ENCODE measurements around the gene REEP1. TPM values are rescaled to one million over a fixed set of nuclear protein-coding genes. Genes with fewer than 3 reads are reported as not detected.
A peak's percentile ranks its signal among the peaks of the same experiment; 100 is the strongest.

REEP1 gene
- total and polyA plus RNA-seq, 3 donors from 2014 or later: 112 to 342 (median 241) TPM

DNA sequence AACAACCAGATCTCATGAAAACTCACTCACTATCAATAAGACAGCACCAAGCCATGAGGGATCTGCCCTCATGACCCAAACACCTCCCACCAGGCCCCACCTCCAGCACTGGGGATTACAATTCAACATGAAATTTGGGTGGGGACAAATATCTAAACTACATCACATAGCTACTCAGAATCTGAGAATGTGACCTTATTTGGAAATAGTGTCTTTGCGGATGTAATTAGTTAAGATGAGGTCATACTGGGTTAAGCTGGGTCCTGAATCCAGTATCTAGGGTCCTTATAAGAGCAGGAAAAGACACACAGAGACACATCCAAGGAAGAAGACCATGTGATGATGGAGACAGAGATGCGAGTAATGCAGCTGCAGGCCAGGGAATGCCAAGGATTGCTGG lies 27.5 kb upstream of the REEP1 start:
- intact Hi-C loops (cut with DNase I; ENCODE audit: low total_unique reads): loop anchor here (10.0 kb wide), 1 partner anchor 140 kb away; no protein-coding TSS in a partner anchor
- TF ChIP-seq, protein P1, sequence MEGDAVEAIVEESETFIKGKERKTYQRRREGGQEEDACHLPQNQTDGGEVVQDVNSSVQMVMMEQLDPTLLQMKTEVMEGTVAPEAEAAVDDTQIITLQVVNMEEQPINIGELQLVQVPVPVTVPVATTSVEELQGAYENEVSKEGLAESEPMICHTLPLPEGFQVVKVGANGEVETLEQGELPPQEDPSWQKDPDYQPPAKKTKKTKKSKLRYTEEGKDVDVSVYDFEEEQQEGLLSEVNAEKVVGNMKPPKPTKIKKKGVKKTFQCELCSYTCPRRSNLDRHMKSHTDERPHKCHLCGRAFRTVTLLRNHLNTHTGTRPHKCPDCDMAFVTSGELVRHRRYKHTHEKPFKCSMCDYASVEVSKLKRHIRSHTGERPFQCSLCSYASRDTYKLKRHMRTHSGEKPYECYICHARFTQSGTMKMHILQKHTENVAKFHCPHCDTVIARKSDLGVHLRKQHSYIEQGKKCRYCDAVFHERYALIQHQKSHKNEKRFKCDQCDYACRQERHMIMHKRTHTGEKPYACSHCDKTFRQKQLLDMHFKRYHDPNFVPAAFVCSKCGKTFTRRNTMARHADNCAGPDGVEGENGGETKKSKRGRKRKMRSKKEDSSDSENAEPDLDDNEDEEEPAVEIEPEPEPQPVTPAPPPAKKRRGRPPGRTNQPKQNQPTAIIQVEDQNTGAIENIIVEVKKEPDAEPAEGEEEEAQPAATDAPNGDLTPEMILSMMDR (IDR thresholded peaks at IDR 0.05): no peak
- no peak for TF ChIP-seq POLR2A (IDR thresholded peaks at IDR 0.05)
- no peak overlapping the region for H3K4me3 ChIP-seq

DNA sequence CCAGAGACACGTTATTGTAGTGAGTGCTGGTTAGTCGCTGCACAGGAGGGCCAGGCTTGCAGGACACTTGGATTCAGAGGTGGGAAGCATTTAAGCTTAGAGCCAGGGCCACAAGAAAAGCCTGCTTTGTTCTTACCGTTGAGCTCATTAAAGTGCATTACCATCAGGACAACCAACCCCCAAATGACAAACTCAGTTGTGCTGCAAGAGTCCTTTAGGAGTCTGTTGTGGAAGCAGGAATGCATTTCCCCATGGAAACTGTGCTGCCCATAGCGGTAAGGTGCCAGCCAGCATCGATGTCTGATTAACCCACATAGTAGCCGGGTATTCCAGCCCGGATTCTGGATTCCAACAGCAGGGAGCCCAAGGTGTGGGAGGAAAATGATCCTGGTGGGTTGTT lies 23.4 kb upstream of the REEP1 start:
- no peaks in the 10 kb centered on the region for H3K9me3 ChIP-seq
- H3K27me3 ChIP-seq: no peaks in the 10 kb centered on the region
- intact Hi-C loops (cut with DNase I; ENCODE audit: low total_unique reads): loop anchor here (10.0 kb wide), 1 partner anchor 136 kb away; no protein-coding TSS in a partner anchor
- H3K4me1 ChIP-seq: peaks cover 18% of the 10 kb centered on the region
- no peak overlapping the region for H3K27ac ChIP-seq
- WGBS, 2 donors: 43 to 60% methylated on average over 7 of the region's 7 CpGs
- no peak for TF ChIP-seq POLR2A (IDR thresholded peaks at IDR 0.05)
- TF ChIP-seq, protein P1 (IDR thresholded peaks at IDR 0.05): no peak
- H3K4me3 ChIP-seq: no peak overlapping the region
- no peaks in the 10 kb centered on the region for H3K36me3 ChIP-seq (ENCODE audit: low read depth, missing control alignments)
- no peak for DNase-seq

More for the DNA sequence above, 27.5 kb upstream of the REEP1 start:
- 90 to 93% methylated on average over 2 of the region's 2 CpGs for WGBS, 2 donors
- DNase-seq: no peak
- Histone ChIP-seq H3K27ac (peak overlapping the region; percentile 38 to 63), H3K27me3 (no peaks in the 10 kb centered on the region), H3K36me3 (ENCODE audit: low read depth, missing control alignments) (no peaks in the 10 kb centered on the region), H3K4me1 (peaks cover 31% of the 10 kb centered on the region), H3K9me3 (no peaks in the 10 kb centered on the region)

DNA sequence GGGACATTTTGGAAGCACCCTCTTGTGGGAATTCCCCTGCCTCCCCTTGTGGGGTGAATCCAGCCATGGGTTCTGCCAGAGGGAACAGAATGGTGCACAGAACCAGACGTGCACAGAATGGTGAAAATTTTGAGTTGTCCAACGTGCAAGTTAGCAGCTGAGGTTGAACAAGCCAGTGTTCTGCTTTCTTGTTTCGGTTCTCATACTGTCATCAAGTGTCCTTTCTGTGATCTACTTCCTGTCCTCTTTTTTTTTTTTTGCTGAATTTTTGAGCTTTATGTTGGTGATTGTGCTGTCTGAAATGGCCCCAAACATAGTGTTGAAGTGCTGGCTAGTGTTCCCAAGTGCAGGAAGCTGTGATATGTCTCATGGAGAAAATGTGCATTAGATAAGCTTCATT lies 21.5 kb upstream of the REEP1 start:
- intact Hi-C loops (cut with DNase I; ENCODE audit: low total_unique reads): no loop called here

DNA sequence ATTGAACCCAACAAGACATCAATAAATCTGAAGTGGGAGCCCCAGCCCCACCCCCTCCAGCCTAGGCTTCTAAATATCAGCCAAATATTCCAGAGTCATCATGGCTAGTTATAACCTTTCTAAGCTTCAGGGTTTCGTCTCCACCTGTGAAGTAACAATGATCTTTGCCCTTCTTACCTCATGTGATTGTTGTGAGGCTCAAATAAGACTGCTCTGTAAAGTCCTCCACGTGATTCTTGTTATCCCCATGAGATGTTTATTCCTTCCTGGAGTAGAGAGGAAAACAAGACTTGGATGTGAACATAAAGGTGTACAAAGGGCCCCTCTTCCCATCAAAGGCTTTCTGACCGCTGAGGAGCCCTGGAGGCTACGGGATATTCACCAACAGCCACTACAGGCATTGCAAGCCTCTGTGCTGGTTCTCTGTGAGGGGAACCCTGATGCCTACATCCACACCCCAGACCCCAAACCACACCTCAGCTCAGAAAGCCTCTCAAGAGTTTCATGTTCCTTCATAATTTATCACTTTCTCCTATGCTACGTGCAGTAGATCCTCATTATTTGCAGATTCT lies 20.1 kb upstream of the REEP1 start:
- no peaks in the 10 kb centered on the region for H3K9me3 ChIP-seq
- no peak overlapping the region for H3K27ac ChIP-seq
- no peak overlapping the region for H3K4me3 ChIP-seq
- intact Hi-C loops (cut with DNase I; ENCODE audit: low total_unique reads): no loop called here
- DNase-seq: no peak
- WGBS, 2 donors: 77 to 81% methylated on average over 5 of the region's 5 CpGs
- TF ChIP-seq POLR2A (IDR thresholded peaks at IDR 0.05): no peak
- TF ChIP-seq, protein P1 (IDR thresholded peaks at IDR 0.05): no peak
- H3K27me3 ChIP-seq: no peaks in the 10 kb centered on the region
- H3K4me1 ChIP-seq: peaks cover 10% of the 10 kb centered on the region
- H3K36me3 ChIP-seq (ENCODE audit: low read depth, missing control alignments): no peaks in the 10 kb centered on the region

More for the DNA sequence above, 21.5 kb upstream of the REEP1 start:
- Histone ChIP-seq H3K9me3 (no peaks in the 10 kb centered on the region), H3K4me3 (no peak overlapping the region), H3K27me3 (no peaks in the 10 kb centered on the region), H3K27ac (no peak overlapping the region), H3K4me1 (peaks cover 10% of the 10 kb centered on the region), H3K36me3 (ENCODE audit: low read depth, missing control alignments) (no peaks in the 10 kb centered on the region)
- DNase-seq: no peak
- TF ChIP-seq, protein P1 (IDR thresholded peaks at IDR 0.05): no peak
- TF ChIP-seq POLR2A (IDR thresholded peaks at IDR 0.05): no peak
- WGBS, 2 donors: 80 to 81% methylated on average over 3 of the region's 3 CpGs

DNA sequence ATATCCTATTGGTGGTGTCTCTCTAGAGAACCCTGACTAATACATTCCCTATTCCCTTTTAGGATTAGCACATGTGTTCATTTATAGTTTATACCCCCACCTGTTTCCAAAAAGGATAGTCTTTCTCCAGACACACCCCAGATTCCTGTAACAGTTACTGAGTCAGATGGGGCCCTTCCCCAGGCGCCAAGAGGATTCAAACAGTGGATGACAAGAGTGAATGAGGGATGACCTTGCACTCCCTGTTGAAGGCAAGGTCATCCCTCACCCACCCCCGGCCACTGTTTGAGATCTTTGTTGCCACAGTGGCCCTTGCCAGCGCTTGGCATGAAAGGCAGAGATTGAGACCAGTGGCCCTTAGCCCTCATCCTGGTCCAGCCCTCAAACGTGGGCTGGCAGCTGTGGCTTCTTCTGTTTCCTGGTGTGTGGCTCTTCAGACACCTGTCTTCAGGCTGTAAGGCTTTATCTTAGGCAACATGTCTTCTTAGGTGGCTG lies 15.3 kb upstream of the REEP1 start:
- WGBS, 2 donors: 68 to 73% methylated on average over 4 of the region's 4 CpGs
- Histone ChIP-seq H3K27ac (no peak overlapping the region), H3K4me1 (no peaks in the 10 kb centered on the region), H3K36me3 (ENCODE audit: low read depth, missing control alignments) (no peaks in the 10 kb centered on the region), H3K9me3 (no peaks in the 10 kb centered on the region), H3K27me3 (no peaks in the 10 kb centered on the region), H3K4me3 (no peak overlapping the region)
- intact Hi-C loops (cut with DNase I; ENCODE audit: low total_unique reads): no loop called here
- no peak for DNase-seq
- no peak for TF ChIP-seq POLR2A (IDR thresholded peaks at IDR 0.05)
- TF ChIP-seq, protein P1 (IDR thresholded peaks at IDR 0.05): no peak

Data from testis (tissue), 3 donors.